ENCODE measurements around the gene ZNF346.

The ZNF346 gene

GRCh38 chr5:177003649-177004048 lies 18.8 kb upstream of the ZNF346 start:
- TF ChIP-seq, protein P1, sequence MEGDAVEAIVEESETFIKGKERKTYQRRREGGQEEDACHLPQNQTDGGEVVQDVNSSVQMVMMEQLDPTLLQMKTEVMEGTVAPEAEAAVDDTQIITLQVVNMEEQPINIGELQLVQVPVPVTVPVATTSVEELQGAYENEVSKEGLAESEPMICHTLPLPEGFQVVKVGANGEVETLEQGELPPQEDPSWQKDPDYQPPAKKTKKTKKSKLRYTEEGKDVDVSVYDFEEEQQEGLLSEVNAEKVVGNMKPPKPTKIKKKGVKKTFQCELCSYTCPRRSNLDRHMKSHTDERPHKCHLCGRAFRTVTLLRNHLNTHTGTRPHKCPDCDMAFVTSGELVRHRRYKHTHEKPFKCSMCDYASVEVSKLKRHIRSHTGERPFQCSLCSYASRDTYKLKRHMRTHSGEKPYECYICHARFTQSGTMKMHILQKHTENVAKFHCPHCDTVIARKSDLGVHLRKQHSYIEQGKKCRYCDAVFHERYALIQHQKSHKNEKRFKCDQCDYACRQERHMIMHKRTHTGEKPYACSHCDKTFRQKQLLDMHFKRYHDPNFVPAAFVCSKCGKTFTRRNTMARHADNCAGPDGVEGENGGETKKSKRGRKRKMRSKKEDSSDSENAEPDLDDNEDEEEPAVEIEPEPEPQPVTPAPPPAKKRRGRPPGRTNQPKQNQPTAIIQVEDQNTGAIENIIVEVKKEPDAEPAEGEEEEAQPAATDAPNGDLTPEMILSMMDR (IDR thresholded peaks at IDR 0.05; ENCODE audit: borderline replicate concordance, insufficient read depth, low read depth, low read length), result no peak
- H3K4me3 ChIP-seq (ENCODE audit: low read depth, low read length), result no peak overlapping the region

GRCh38 chr5:177004961-177005360 lies 17.5 kb upstream of the ZNF346 start:
- TF ChIP-seq, protein P1 (IDR thresholded peaks at IDR 0.05; ENCODE audit: borderline replicate concordance, insufficient read depth, low read depth, low read length), result no peak
- H3K4me3 ChIP-seq (ENCODE audit: low read depth, low read length), result peak overlapping the region; percentile 99

GRCh38 chr5:177005619-177006264 lies 16.8 kb upstream of the ZNF346 start:
- TF ChIP-seq, protein P1 (IDR thresholded peaks at IDR 0.05; ENCODE audit: borderline replicate concordance, insufficient read depth, low read depth, low read length), result peak; percentile 64
- H3K4me3 ChIP-seq (ENCODE audit: low read depth, low read length), result peak overlapping the region; percentile 99

GRCh38 chr5:177006265-177006972 lies 16.1 kb upstream of the ZNF346 start, which contains the start of gene UIMC1:
UIMC1 (minus strand) TSS chr5:177006779; CDS start chr5:176982615, 24,164 bp downstream.
- TF ChIP-seq, protein P1 (IDR thresholded peaks at IDR 0.05; ENCODE audit: borderline replicate concordance, insufficient read depth, low read depth, low read length), result no peak
- H3K4me3 ChIP-seq (ENCODE audit: low read depth, low read length), result peak within 1 kb of the TSS; percentile 99

GRCh38 chr5:177008716-177009115 lies 13.8 kb upstream of the ZNF346 start:
- H3K4me3 ChIP-seq (ENCODE audit: low read depth, low read length), result no peak overlapping the region
- TF ChIP-seq, protein P1 (IDR thresholded peaks at IDR 0.05; ENCODE audit: borderline replicate concordance, insufficient read depth, low read depth, low read length), result no peak

DNA sequence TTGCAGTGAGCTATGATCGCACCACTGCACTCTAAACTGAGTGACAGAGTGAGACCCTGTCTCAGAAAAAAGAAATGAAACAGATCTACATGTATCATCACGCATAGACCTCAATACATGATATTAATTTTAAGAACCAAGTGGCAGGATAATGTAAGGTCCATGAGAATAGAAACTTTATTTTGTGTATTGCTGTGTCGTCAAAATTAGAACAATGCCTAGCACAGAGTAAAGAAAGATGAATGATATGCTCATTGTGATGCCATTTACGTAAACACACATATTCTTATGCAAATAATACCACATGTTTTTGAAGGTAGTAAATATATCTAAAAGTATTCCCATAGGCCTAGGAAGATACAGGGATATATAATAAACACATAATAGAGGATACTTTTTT lies 12.3 kb upstream of the ZNF346 start:
- TF ChIP-seq, protein P1 (IDR thresholded peaks at IDR 0.05; ENCODE audit: borderline replicate concordance, insufficient read depth, low read depth, low read length), result no peak
- no peak overlapping the region for H3K4me3 ChIP-seq (ENCODE audit: low read depth, low read length)

DNA sequence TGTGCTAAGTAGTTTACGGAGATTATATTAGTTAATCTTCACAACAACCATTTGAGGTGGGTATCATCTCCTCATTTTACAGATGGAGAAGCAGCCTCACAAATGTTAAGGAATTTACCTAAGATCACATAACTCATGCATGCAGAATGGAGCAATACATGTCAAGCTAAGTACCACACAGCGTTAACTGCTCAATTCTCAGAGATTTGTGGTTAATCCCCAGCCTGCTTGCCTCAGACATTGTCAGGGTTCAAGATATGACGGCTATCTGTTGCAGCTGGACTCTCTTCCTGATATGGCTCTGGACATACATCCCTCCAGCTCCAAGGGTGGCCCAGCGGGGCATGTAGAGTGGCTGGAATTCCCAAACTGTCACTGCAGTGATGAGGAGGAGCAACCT lies 7.3 kb upstream of the ZNF346 start:
- H3K4me3 ChIP-seq (ENCODE audit: low read depth, low read length), result no peak overlapping the region
- TF ChIP-seq, protein P1 (IDR thresholded peaks at IDR 0.05; ENCODE audit: borderline replicate concordance, insufficient read depth, low read depth, low read length), result no peak
